Liver (tissue), 3 donors: ENCODE data around the gene DOK6.

Experiments used
- REST ChIP-seq: IDR thresholded peaks from 2 replicates; pipeline ENCODE4 v1.6.1; 2016; ENCODE audit warnings: antibody characterized with exemption, mild to moderate bottlenecking
- TF ChIP-seq, protein P1 (sequence below): fragments of 150-350 bp; IDR thresholded peaks from 2 replicates; pipeline ENCODE4 v1.5.1; 2017; ENCODE audit warnings: improper control_type of control experiment, low read depth, low read length; ENCODE audit not compliant: missing input control
- TF ChIP-seq, protein P2 (sequence below): IDR thresholded peaks from 2 replicates; pipeline ENCODE4 v1.6.1; 2016; ENCODE audit warnings: antibody characterized with exemption
- TF ChIP-seq, protein P3 (sequence below): IDR thresholded peaks from 2 replicates; pipeline ENCODE4 v1.6.1; 2016; ENCODE audit warnings: antibody characterized with exemption
- donor health status: healthy.
- donor health status: healthy.

GRCh38 chr18:69626171-69626570 lies 225.5 kb downstream of the DOK6 start:
- TF ChIP-seq, protein P1, sequence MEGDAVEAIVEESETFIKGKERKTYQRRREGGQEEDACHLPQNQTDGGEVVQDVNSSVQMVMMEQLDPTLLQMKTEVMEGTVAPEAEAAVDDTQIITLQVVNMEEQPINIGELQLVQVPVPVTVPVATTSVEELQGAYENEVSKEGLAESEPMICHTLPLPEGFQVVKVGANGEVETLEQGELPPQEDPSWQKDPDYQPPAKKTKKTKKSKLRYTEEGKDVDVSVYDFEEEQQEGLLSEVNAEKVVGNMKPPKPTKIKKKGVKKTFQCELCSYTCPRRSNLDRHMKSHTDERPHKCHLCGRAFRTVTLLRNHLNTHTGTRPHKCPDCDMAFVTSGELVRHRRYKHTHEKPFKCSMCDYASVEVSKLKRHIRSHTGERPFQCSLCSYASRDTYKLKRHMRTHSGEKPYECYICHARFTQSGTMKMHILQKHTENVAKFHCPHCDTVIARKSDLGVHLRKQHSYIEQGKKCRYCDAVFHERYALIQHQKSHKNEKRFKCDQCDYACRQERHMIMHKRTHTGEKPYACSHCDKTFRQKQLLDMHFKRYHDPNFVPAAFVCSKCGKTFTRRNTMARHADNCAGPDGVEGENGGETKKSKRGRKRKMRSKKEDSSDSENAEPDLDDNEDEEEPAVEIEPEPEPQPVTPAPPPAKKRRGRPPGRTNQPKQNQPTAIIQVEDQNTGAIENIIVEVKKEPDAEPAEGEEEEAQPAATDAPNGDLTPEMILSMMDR: no peak
- TF ChIP-seq, protein P2, sequence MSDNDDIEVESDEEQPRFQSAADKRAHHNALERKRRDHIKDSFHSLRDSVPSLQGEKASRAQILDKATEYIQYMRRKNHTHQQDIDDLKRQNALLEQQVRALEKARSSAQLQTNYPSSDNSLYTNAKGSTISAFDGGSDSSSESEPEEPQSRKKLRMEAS: no peak
- TF ChIP-seq, protein P3, sequence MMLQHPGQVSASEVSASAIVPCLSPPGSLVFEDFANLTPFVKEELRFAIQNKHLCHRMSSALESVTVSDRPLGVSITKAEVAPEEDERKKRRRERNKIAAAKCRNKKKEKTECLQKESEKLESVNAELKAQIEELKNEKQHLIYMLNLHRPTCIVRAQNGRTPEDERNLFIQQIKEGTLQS: no peak
- TF ChIP-seq REST: no peak
